ENCODE results near the gene ITPR3.

ITPR3 gene

GRCh38 chr6:33742092-33742491, 121.0 kb downstream of the ITPR3 start:
- no peak for DNase-seq

GRCh38 chr6:33742837-33743236, 121.7 kb downstream of the ITPR3 start:
- DNase-seq: no peak

- peak; percentile 66 for DNase-seq
These were observed 123.1 kb downstream of the ITPR3 start for GRCh38 chr6:33744001-33744848.

- no peak for DNase-seq
These were observed 123.9 kb downstream of the ITPR3 start for GRCh38 chr6:33744895-33745546.

GRCh38 chr6:33745548-33745947, 124.4 kb downstream of the ITPR3 start:
- no peak for DNase-seq

Data from stimulated activated CD4-positive, alpha-beta T cell treated with anti-CD3 and anti-CD28 coated beads, Interleukin-1b, Interleukin-23, amount 100 ng/mL, for 48 hours (primary cell).